A549 treated with Hydrocortisone at 1 μM for 4 hours (cell line): ENCODE measurements around the gene GRIN3B. TPM values are rescaled to one million over a fixed set of nuclear protein-coding genes. Genes with fewer than 3 reads are reported as not detected.

Experiments used
- total RNA-seq: library from RNA; stranded (reverse); fragments of 200-300 nt; extraction: Qiagen RNA extraction; gene quantifications from 5 replicates; pipeline ENCODE4 v1.2.3, GENCODE V29; 2022

The GRIN3B gene, protein sequence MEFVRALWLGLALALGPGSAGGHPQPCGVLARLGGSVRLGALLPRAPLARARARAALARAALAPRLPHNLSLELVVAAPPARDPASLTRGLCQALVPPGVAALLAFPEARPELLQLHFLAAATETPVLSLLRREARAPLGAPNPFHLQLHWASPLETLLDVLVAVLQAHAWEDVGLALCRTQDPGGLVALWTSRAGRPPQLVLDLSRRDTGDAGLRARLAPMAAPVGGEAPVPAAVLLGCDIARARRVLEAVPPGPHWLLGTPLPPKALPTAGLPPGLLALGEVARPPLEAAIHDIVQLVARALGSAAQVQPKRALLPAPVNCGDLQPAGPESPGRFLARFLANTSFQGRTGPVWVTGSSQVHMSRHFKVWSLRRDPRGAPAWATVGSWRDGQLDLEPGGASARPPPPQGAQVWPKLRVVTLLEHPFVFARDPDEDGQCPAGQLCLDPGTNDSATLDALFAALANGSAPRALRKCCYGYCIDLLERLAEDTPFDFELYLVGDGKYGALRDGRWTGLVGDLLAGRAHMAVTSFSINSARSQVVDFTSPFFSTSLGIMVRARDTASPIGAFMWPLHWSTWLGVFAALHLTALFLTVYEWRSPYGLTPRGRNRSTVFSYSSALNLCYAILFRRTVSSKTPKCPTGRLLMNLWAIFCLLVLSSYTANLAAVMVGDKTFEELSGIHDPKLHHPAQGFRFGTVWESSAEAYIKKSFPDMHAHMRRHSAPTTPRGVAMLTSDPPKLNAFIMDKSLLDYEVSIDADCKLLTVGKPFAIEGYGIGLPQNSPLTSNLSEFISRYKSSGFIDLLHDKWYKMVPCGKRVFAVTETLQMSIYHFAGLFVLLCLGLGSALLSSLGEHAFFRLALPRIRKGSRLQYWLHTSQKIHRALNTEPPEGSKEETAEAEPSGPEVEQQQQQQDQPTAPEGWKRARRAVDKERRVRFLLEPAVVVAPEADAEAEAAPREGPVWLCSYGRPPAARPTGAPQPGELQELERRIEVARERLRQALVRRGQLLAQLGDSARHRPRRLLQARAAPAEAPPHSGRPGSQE
- 1.6 to 3.6 TPM (median 2.4 TPM) in 5 replicates for total RNA-seq

DNA sequence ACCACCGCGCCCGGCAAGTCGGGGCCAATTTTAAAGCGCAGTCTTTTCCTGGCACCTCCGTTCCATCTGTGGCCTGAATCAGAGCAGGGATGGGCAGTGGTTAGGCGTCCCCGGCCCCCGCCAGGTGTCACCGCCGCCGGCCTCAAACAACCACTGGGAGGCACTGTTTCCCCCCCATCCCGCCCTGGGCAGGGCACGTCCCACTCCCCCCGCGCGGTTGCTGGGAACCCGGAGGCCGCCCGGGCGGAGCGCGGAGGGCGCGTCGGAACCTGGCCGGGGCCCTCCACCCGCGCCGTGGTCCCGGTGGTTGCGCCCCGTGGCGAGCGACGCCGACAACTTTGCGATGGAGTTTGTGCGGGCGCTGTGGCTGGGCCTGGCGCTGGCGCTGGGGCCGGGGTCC lies at the start of gene GRIN3B:
Gene GRIN3B (plus strand): TSS at position 325 of the 400 bp plus-strand sequence. CDS start 19 bp downstream, at position 344.

DNA sequence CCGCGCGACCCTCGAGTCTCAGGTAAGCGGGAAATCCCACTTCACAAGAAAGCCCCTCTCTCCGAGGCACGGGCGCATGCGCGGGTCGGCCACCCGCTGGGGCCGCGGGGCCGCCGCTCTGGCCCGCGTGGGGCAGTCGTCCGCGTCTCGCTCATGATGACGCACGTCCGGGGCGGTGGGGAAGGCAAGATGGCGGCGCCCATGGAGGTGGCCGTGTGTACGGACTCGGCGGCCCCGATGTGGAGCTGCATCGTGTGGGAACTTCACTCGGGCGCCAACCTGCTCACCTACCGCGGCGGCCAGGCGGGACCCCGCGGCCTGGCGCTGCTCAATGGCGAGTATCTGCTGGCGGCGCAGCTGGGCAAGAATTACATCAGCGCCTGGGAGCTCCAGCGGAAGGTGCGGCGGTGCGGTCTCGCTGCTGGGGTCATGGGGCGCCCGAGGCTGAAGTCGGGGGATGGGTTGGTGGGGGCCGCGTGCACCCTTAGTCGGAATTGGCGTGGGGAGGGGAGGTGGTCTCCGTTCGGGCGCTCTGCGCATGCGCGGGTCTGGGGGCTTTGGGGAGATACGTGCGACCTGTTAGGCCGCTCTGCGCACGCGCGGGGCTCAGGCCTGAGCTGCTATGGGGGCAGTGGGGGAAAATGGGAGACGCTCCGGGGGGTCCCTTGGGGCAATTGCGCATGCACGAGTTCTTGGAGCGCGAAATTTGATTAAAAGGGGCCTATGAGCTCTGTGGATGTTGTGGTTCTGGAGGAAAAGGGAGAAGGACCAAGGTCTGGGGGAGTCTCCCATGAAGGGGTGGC lies 15.9 kb upstream of the GRIN3B start, which contains the start of gene WDR18:
Gene WDR18 (plus strand): TSS at position 181 of the 803 bp plus-strand sequence. CDS start 9 bp downstream, at position 190.

DNA sequence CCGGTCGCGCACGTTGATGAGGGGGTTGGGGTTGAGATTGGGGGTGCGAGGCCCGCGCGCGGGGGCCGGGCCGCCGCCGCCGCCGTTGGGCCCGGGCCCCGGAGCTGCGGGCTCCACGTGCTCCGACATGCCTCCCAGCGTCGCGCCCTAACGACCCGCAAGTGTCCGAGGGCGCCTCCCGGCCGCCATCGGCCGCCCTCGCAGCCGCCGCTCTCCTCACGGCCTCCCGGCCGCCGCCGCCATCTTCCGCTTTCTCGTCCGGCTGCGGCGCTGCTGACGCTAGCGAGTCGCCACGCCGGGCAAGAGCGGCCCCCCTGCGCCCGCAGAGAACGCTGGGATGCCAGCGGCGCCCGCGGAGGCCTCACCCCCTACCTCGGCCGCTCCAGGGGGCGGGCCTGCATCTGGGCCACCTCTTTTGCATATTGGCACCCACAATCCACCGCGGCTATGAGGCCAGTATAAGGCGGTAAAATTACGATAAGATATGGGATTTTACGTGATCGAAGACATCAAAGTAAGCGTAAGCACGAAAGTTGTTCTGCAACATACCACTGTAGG lies 20.7 kb downstream of the GRIN3B start, which contains the start of gene TMEM259:
Gene TMEM259 (minus strand): TSS at position 256 of the 558 bp plus-strand sequence. CDS start 127 bp downstream, at position 129.

DNA sequence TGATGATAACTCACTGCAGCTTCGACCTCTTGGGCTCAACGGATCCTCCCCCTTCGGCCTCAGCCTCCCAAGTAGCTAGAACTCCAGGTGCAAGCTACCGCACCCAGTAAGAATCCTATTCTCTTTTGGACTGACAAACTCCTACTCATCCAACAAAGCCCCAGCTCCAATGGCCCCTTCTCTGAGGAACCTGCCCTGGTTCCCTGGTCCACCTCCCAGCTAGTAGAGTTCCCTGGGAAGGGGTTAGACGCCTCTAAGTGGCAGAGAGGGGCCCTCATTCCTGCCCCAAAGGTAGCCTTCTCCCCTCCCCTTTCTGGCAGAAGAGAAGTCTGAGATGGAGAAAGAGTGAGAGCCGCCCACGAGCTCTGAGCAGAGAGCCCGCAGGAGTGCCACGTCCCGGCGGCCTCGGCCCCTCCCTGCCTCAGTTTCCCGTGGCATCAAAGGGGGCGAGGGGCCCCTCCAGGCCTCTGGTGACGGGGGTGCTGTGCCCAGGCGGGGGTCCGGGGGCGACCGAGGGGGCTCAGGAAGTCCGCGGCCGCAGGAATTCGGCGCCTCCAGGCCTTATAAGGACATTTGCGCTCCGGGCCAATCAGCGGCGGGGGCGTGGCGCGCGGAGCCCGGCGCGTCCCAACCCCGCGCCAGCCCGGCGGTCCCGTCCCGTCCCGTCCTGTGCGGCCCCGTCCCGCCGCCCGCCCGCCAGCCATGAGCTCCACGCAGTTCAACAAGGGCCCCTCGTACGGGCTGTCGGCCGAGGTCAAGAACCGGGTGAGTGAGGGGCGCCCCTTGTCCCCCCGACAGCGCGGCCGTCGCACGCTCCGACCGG lies 26.0 kb downstream of the GRIN3B start, which contains the start of gene CNN2:
Gene CNN2 (plus strand): TSS at position 649 of the 823 bp plus-strand sequence. CDS start 54 bp downstream, at position 703.

DNA sequence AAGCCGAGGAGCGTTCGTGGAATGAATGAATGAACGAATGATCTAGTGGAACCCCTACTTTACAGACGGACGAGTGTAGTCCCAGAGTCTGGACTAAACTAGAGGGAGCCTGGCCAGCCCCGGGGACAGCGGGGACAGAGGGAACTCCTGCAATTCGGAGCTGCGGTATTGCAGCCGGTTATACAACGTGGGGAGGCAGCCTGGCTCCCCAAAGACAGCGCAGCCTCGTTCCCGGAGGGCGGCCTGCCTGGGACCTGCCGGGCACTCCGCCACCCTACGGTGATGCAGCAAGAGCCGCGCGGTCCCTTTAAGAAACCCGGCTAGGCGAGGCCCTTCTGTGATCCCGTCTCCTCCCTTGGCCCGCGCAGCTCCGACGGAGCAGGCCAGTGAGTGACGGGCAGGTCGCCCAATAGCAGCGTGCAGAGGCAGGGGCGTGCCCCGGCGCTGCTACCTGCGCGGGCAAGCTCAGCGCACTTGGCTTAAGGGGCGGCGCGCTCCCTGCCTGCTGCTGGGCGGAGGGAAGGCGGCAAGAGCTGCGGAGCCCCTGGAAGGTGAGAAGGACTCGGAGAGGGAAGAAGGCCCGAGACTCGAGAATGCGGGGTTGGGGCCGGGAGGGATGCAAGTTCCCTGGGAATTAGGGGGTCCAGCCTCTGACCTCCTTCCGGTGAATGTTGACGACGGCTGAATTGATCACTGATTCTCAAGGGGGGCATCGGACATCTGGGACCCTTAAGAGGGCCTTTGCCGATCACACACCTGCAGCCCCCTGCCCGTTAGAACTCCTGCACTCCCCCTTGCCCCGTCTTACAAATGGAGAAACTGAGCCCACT lies 39.6 kb downstream of the GRIN3B start, which contains the start of gene ABCA7:
Gene ABCA7 (plus strand): TSS at position 462 of the 830 bp plus-strand sequence. CDS start 1,255 bp downstream, outside the sequence.

Other genes with a start within 250 kb of the GRIN3B start
- 73.4 to 86.5 TPM (median 79.6 TPM) in 5 replicates for gene MISP, start 249.3 kb upstream of the GRIN3B start, total RNA-seq
- gene PTBP1, start 203.0 kb upstream of the GRIN3B start, total RNA-seq, result 195 to 244 TPM (median 206 TPM) in 5 replicates
- gene PLPPR3, start 178.5 kb upstream of the GRIN3B start, total RNA-seq, result 2.5 to 5.6 TPM (median 3.7 TPM) in 5 replicates
- gene AZU1, start 172.6 kb upstream of the GRIN3B start, total RNA-seq, result 0.14 to 0.56 TPM (median 0.23 TPM) in 5 replicates
- gene PRTN3, start 159.4 kb upstream of the GRIN3B start, total RNA-seq, result 0.14 to 0.46 TPM (median 0.43 TPM) in 5 replicates
- 0.09 to 0.46 TPM (median 0.20 TPM) in 5 replicates for gene ELANE, start 148.1 kb upstream of the GRIN3B start, total RNA-seq
- 8.2 to 22.5 TPM (median 20.7 TPM) in 5 replicates for gene CFD, start 140.8 kb upstream of the GRIN3B start, total RNA-seq
- 13.1 to 25.9 TPM (median 23.8 TPM) in 5 replicates for gene MED16, start 107.2 kb upstream of the GRIN3B start, total RNA-seq
- not detected in 5 replicates for gene RNU6-9, start 106.9 kb upstream of the GRIN3B start, total RNA-seq
- 30.7 to 39.0 TPM (median 37.7 TPM) in 5 replicates for gene R3HDM4, start 87.2 kb upstream of the GRIN3B start, total RNA-seq
- gene KISS1R, start 83.1 kb upstream of the GRIN3B start, total RNA-seq, result 0.18 to 0.53 TPM (median 0.47 TPM) in 5 replicates
- gene ARID3A, start 74.4 kb upstream of the GRIN3B start, total RNA-seq, result 4.5 to 5.5 TPM (median 4.9 TPM) in 5 replicates
- 41.9 to 70.4 TPM (median 66.9 TPM) in 5 replicates for gene WDR18, start 16.1 kb upstream of the GRIN3B start, total RNA-seq
- gene TMEM259, start 20.7 kb downstream of the GRIN3B start, total RNA-seq, result 88.1 to 125 TPM (median 119 TPM) in 5 replicates
- gene RNU6-2, start 21.1 kb downstream of the GRIN3B start, total RNA-seq, result not detected in 5 replicates
- 70.3 to 98.3 TPM (median 87.8 TPM) in 5 replicates for gene CNN2, start 26.2 kb downstream of the GRIN3B start, total RNA-seq
- gene ABCA7, start 39.7 kb downstream of the GRIN3B start, total RNA-seq, result 12.7 to 19.5 TPM (median 15.0 TPM) in 5 replicates
- 3.2 to 4.9 TPM (median 4.7 TPM) in 5 replicates for gene ARHGAP45, start 66.7 kb downstream of the GRIN3B start, total RNA-seq
- gene POLR2E, start 95.0 kb downstream of the GRIN3B start, total RNA-seq, result 189 to 252 TPM (median 230 TPM) in 5 replicates
- 385 to 499 TPM (median 481 TPM) in 5 replicates for gene GPX4, start 103.6 kb downstream of the GRIN3B start, total RNA-seq
- gene SBNO2, start 173.8 kb downstream of the GRIN3B start, total RNA-seq, result 28.6 to 34.8 TPM (median 32.0 TPM) in 5 replicates
- gene STK11, start 205.4 kb downstream of the GRIN3B start, total RNA-seq, result 34.1 to 37.9 TPM (median 35.8 TPM) in 5 replicates
- gene CBARP, start 237.6 kb downstream of the GRIN3B start, total RNA-seq, result 2.9 to 4.1 TPM (median 4.0 TPM) in 5 replicates
- gene ATP5F1D, start 241.3 kb downstream of the GRIN3B start, total RNA-seq, result 73.6 to 182 TPM (median 168 TPM) in 5 replicates
- 48.0 to 55.8 TPM (median 51.1 TPM) in 5 replicates for gene MIDN, start 248.2 kb downstream of the GRIN3B start, total RNA-seq